OCI-LY1 (cell line): ENCODE measurements around the gene CBX4.

ENCODE experiments used
- CTCF ChIP-seq: fragments of 200-600 bp; sonication (generic), shearing (Covaris generic); IDR thresholded peaks from 2 replicates; pipeline ENCODE4 v1.5.1; 2017; ENCODE audit warnings: mild to moderate bottlenecking, antibody characterized with exemption, low read length, moderate library complexity, mixed read lengths
- EZH2 ChIP-seq: fragments of 200-600 bp; sonication (generic), shearing (Covaris generic); IDR thresholded peaks from 2 replicates; pipeline ENCODE4 v1.8.0; 2017; ENCODE audit warnings: borderline replicate concordance, mixed run types, mild to moderate bottlenecking, antibody characterized with exemption, low read length, moderate library complexity, mixed read lengths

GRCh38 chr17:79843474-79843815 is 4.2 kb upstream of the CBX4 start:
- TF ChIP-seq CTCF = no peak
- no peak for TF ChIP-seq EZH2
